AG04449 (cell line): ENCODE data around the gene SLC9C1.
A peak's percentile ranks its signal among the peaks of the same experiment; 100 is the strongest.
"Not testable (repeated sequence)": the region's sequence is repeated elsewhere in the genome, so short reads cannot be mapped to it uniquely, and the experiment has no call there.

Experiments
- CTCF ChIA-PET: fragments of 350-600 bp; formaldehyde crosslinking; extraction: SDS; loops from one replicate; lab custom pipeline; 2021; ENCODE audit warnings: antibody characterized with exemption; lab: Yijun Ruan, JAX
- POLR2A ChIA-PET: fragments of 400-600, 350-600 bp; formaldehyde crosslinking; extraction: SDS; loops from one replicate; lab custom pipeline; 2020; ENCODE audit warnings: antibody characterized with exemption, inconsistent platforms; lab: Yijun Ruan, JAX
- DNase-seq: peaks from one replicate; pipeline ENCODE4 v3.0.0-alpha.2; 2010; ENCODE audit warnings: low read depth, low spot score
- H3K4me3 ChIP-seq: 2 replicates; pipeline ENCODE4 v1.5.1; 2011; ENCODE audit warnings: low read depth, mild to moderate bottlenecking, control low read depth, low read length
- CTCF ChIP-seq: IDR thresholded peaks from one replicate; pipeline ENCODE4 v1.5.1; 2011; ENCODE audit warnings: mild to moderate bottlenecking, moderate library complexity, low read length, control low read depth, inconsistent platforms; ENCODE audit not compliant: insufficient read depth; ENCODE audit errors: missing control alignments

SLC9C1 gene

GRCh38 chr3:112200317-112200666, 93.7 kb downstream of the SLC9C1 start:
- ChIA-PET CTCF (no interaction called here), POLR2A (no interaction called here)
- no peak overlapping the region for H3K4me3 ChIP-seq
- TF ChIP-seq CTCF: no peak
- no peak for DNase-seq

- POLR2A ChIA-PET: no interaction called here
These were observed 94.2 kb downstream of the SLC9C1 start for GRCh38 chr3:112199622-112200316.

GRCh38 chr3:112197131-112197530, 96.9 kb downstream of the SLC9C1 start:
- ChIA-PET POLR2A (no interaction called here), CTCF (no interaction called here)
- no peak overlapping the region for H3K4me3 ChIP-seq
- TF ChIP-seq CTCF: no peak
- DNase-seq: no peak

More at GRCh38 chr3:112199622-112200316, 94.2 kb downstream of the SLC9C1 start:
- no peak for DNase-seq
- CTCF ChIA-PET: no interaction called here
- no peak for TF ChIP-seq CTCF
- H3K4me3 ChIP-seq: no peak overlapping the region

GRCh38 chr3:112187300-112187699, 106.7 kb downstream of the SLC9C1 start:
- POLR2A ChIA-PET: no interaction called here
- TF ChIP-seq CTCF: no peak
- H3K4me3 ChIP-seq: no peak overlapping the region
- CTCF ChIA-PET: interaction anchor here (0.7 kb wide), 1 partner anchor 76 kb away, joined by 3 read pairs; no protein-coding TSS in a partner anchor
- DNase-seq: no peak

- POLR2A ChIA-PET, CTCF ChIA-PET, DNase-seq: not testable (repeated sequence)
- peak overlapping the region; percentile 29 for H3K4me3 ChIP-seq
These were observed 108.5 kb downstream of the SLC9C1 start for GRCh38 chr3:112185423-112186035.

GRCh38 chr3:112175646-112176045, 118.4 kb downstream of the SLC9C1 start:
- no peak for TF ChIP-seq CTCF
- no peak overlapping the region for H3K4me3 ChIP-seq
- CTCF ChIA-PET: no interaction called here
- POLR2A ChIA-PET: no interaction called here
- no peak for DNase-seq
